CD4-positive, alpha-beta T cell treated with Interleukin-15 for 1 hour (primary cell): ENCODE data around the gene GPR27.

Source experiments
- DNase-seq: peaks from one replicate; pipeline ENCODE4 v3.0.0-alpha.2; 2020

Gene GPR27

GRCh38 chr3:71786551-71786950 lies 32.9 kb downstream of the GPR27 start:
- no peak for DNase-seq

- no peak for DNase-seq
Measured at GRCh38 chr3:71787851-71788405, 34.3 kb downstream of the GPR27 start.

- no peak for DNase-seq
Measured at GRCh38 chr3:71789922-71790321, 36.3 kb downstream of the GPR27 start.

GRCh38 chr3:71791634-71792033 lies 38.0 kb downstream of the GPR27 start:
- DNase-seq = no peak

- no peak for DNase-seq
Measured at GRCh38 chr3:71796290-71796689, 42.6 kb downstream of the GPR27 start.

GRCh38 chr3:71797455-71797854 lies 43.8 kb downstream of the GPR27 start:
- no peak for DNase-seq

GRCh38 chr3:71800023-71800422 lies 46.4 kb downstream of the GPR27 start:
- DNase-seq = no peak

- no peak for DNase-seq
Measured at GRCh38 chr3:71801986-71802385, 48.3 kb downstream of the GPR27 start.

- no peak for DNase-seq
Measured at GRCh38 chr3:71803248-71803647, 49.6 kb downstream of the GPR27 start.

GRCh38 chr3:71805199-71805598 lies 51.5 kb downstream of the GPR27 start:
- peak; percentile 31 for DNase-seq

GRCh38 chr3:71805691-71806090 lies 52.0 kb downstream of the GPR27 start:
- DNase-seq = no peak
